ENCODE data around the gene THRB. TPM values are rescaled to one million over a fixed set of nuclear protein-coding genes. Genes with fewer than 3 reads are reported as not detected.

THRB gene
- total RNA-seq, 1 donor from 2014 or later, result not detected

DNA sequence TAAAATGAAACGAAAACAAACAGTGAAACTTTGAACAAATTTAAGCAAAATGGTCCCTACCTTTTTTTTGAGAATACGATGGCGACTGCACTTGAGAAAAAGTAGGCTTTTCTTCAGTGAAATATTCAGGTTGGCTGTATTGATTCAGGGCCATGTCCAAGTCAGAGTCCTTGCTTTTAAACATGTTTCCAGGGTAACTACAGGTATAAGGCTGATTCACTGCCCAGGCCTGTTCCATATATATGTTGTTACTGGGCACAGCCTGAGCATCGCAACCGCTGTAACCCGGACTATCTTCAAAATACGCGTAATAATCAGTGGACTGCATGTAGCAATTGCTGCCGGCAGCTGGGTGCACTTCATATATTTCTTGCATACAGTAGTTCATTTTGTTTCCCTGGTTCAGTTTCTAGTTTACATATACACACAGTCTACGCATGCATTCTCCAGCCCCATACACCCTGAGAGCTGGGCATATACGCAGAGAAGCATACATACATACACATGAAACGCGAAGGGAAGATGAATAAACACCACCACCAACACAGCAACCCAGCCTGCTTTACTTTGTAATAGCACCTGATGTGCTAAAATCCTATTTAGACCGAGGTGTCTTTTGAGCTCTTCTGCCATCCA lies 329.6 kb downstream of the THRB start:
- H3K4me1 Mint-ChIP-seq, result no peaks in the 10 kb centered on the region
- H3K4me3 Mint-ChIP-seq, result no peak overlapping the region

GRCh38 chr3:24162929-24163328 lies 331.7 kb downstream of the THRB start:
- Mint-ChIP-seq H3K4me3 (no peak overlapping the region), H3K27me3 (peaks cover 4% of the 10 kb centered on the region), H3K36me3 (ENCODE audit: low read depth) (no peaks in the 10 kb centered on the region)

More for the DNA sequence above, 329.6 kb downstream of the THRB start:
- H3K9me3 Mint-ChIP-seq, result no peaks in the 10 kb centered on the region
- H3K27ac Mint-ChIP-seq, result no peak overlapping the region
- peaks cover 2% of the 10 kb centered on the region for H3K27me3 Mint-ChIP-seq
- intact Hi-C loops (cut with micrococcal nuclease), result no loop called here
- DNase-seq, result peak; percentile 34
- no peaks in the 10 kb centered on the region for H3K36me3 Mint-ChIP-seq (ENCODE audit: low read depth)

GRCh38 chr3:24161841-24162240 lies 332.8 kb downstream of the THRB start:
- Mint-ChIP-seq H3K27ac (no peak overlapping the region), H3K36me3 (ENCODE audit: low read depth) (no peaks in the 10 kb centered on the region), H3K4me3 (no peak overlapping the region), H3K4me1 (peaks cover 2% of the 10 kb centered on the region), H3K9me3 (no peaks in the 10 kb centered on the region), H3K27me3 (peaks cover 4% of the 10 kb centered on the region)
- no peak for DNase-seq
- intact Hi-C loops (cut with micrococcal nuclease), result no loop called here

More at GRCh38 chr3:24162929-24163328, 331.7 kb downstream of the THRB start:
- DNase-seq, result no peak
- H3K27ac Mint-ChIP-seq, result no peak overlapping the region
- no peaks in the 10 kb centered on the region for H3K9me3 Mint-ChIP-seq
- peaks cover 2% of the 10 kb centered on the region for H3K4me1 Mint-ChIP-seq
- intact Hi-C loops (cut with micrococcal nuclease), result no loop called here

- DNase-seq, result peak; percentile 18
- H3K27me3 Mint-ChIP-seq, result peaks cover 4% of the 10 kb centered on the region
- no peaks in the 10 kb centered on the region for H3K36me3 Mint-ChIP-seq (ENCODE audit: low read depth)
- no peak overlapping the region for H3K27ac Mint-ChIP-seq
- intact Hi-C loops (cut with micrococcal nuclease), result no loop called here
- H3K9me3 Mint-ChIP-seq, result no peaks in the 10 kb centered on the region
- H3K4me3 Mint-ChIP-seq, result no peak overlapping the region
- H3K4me1 Mint-ChIP-seq, result peaks cover 2% of the 10 kb centered on the region
These were observed 334.1 kb downstream of the THRB start for GRCh38 chr3:24160424-24161095.

GRCh38 chr3:24158761-24159454 lies 335.7 kb downstream of the THRB start:
- peaks cover 9% of the 10 kb centered on the region for H3K4me1 Mint-ChIP-seq
- H3K27me3 Mint-ChIP-seq, result peaks cover 4% of the 10 kb centered on the region
- no peak overlapping the region for H3K27ac Mint-ChIP-seq
- intact Hi-C loops (cut with micrococcal nuclease), result no loop called here
- no peak for DNase-seq
- no peaks in the 10 kb centered on the region for H3K36me3 Mint-ChIP-seq (ENCODE audit: low read depth)
- H3K9me3 Mint-ChIP-seq, result no peaks in the 10 kb centered on the region
- no peak overlapping the region for H3K4me3 Mint-ChIP-seq

DNA sequence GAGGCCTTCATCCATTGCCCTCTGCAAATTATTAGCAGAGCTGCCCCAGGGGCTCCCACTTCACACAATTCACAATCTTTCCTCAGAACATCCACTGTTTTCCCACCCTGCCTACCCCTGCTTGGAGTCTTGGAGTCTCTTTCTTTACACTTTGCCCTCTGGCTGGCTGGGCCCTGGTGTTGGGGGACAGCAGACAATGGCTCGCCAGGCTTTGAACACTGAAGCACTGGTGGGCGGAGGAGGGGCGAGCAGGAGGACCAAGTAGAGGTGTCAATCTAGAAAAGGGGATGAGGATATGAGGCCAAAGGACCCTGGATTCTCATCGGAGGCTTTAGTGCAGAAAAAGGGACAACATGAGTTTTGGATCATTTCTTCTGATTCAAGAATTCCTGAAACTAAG lies 337.5 kb downstream of the THRB start:
- no peaks in the 10 kb centered on the region for H3K9me3 Mint-ChIP-seq
- peak; percentile 41 for DNase-seq
- H3K4me3 Mint-ChIP-seq, result no peak overlapping the region
- H3K27me3 Mint-ChIP-seq, result peaks cover 4% of the 10 kb centered on the region
- peaks cover 11% of the 10 kb centered on the region for H3K4me1 Mint-ChIP-seq
- H3K27ac Mint-ChIP-seq, result no peak overlapping the region
- H3K36me3 Mint-ChIP-seq (ENCODE audit: low read depth), result no peaks in the 10 kb centered on the region
- intact Hi-C loops (cut with micrococcal nuclease), result no loop called here

DNA sequence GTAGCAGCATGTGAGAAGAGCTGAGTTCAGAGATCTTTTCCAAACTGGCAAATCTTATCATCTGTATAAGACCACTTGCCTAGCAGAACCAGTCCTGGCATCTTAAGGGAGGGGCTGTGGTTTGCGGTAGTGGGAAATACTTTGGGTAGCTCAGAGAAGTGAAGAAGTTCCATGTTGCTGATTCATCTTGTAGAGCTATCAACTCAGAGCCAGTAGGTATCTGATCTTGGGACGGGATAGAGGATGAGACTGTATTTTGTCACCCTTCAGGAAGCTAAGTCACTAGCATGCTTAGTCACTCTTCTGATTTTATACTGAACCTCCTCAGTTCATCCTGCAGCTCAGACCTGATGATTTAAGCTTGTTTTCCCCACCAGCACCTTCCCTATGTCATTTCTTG lies 338.2 kb downstream of the THRB start:
- Mint-ChIP-seq H3K27me3 (peaks cover 4% of the 10 kb centered on the region), H3K9me3 (no peaks in the 10 kb centered on the region), H3K4me3 (no peak overlapping the region), H3K36me3 (ENCODE audit: low read depth) (no peaks in the 10 kb centered on the region), H3K4me1 (peaks cover 11% of the 10 kb centered on the region), H3K27ac (no peak overlapping the region)
- intact Hi-C loops (cut with micrococcal nuclease), result no loop called here
- DNase-seq, result peak; percentile 40

GRCh38 chr3:24155276-24155675 lies 339.4 kb downstream of the THRB start:
- Mint-ChIP-seq H3K9me3 (no peaks in the 10 kb centered on the region), H3K4me1 (peaks cover 11% of the 10 kb centered on the region), H3K36me3 (ENCODE audit: low read depth) (no peaks in the 10 kb centered on the region), H3K4me3 (no peak overlapping the region), H3K27me3 (peaks cover 8% of the 10 kb centered on the region), H3K27ac (no peak overlapping the region)
- no peak for DNase-seq
- intact Hi-C loops (cut with micrococcal nuclease), result no loop called here

- H3K4me3 Mint-ChIP-seq, result no peak overlapping the region
- intact Hi-C loops (cut with micrococcal nuclease), result no loop called here
- H3K27me3 Mint-ChIP-seq, result peaks cover 4% of the 10 kb centered on the region
- peak; percentile 47 for DNase-seq
- no peaks in the 10 kb centered on the region for H3K36me3 Mint-ChIP-seq (ENCODE audit: low read depth)
- H3K27ac Mint-ChIP-seq, result no peak overlapping the region
- H3K9me3 Mint-ChIP-seq, result no peaks in the 10 kb centered on the region
- H3K4me1 Mint-ChIP-seq, result peaks cover 11% of the 10 kb centered on the region
These were observed 339.9 kb downstream of the THRB start for GRCh38 chr3:24154781-24155180.

DNA sequence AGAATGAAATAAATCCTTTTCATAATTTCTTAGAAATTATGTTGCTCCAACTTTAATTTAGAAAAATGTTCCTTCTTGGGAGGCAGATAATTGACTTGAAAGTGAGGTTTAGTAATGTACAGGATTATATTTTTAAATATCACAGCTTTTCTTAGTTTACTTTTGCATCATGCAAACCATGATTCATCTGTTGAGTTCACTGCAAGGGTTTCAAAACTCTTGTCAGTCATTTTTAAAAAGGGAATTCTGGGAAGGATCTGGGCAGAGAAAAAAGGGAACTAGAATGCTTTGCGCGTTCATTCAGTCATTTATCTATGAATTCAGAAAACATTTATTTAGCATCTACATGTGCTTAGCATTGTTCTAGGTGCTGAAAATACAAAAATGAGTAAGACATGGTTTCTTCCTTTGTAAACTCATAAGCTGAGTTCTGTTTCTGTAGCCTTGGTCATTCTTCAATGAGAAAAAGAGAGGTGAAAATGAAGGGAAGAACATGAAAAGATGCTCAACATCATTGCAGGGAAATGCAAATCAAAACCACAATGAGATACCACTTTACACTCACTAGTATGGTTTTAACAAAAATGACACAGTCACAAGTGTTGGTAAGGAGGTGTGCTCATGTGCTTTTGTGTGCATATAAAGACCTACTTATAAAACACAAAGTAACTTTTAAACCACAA lies 340.5 kb downstream of the THRB start:
- H3K36me3 Mint-ChIP-seq (ENCODE audit: low read depth), result no peaks in the 10 kb centered on the region
- peaks cover 11% of the 10 kb centered on the region for H3K4me1 Mint-ChIP-seq
- peaks cover 4% of the 10 kb centered on the region for H3K27me3 Mint-ChIP-seq
- no peak for DNase-seq
- intact Hi-C loops (cut with micrococcal nuclease), result no loop called here
- H3K27ac Mint-ChIP-seq, result no peak overlapping the region
- H3K9me3 Mint-ChIP-seq, result no peaks in the 10 kb centered on the region
- H3K4me3 Mint-ChIP-seq, result no peak overlapping the region

- no peaks in the 10 kb centered on the region for H3K36me3 Mint-ChIP-seq (ENCODE audit: low read depth)
- H3K27me3 Mint-ChIP-seq, result peaks cover 4% of the 10 kb centered on the region
- no peaks in the 10 kb centered on the region for H3K9me3 Mint-ChIP-seq
- H3K4me3 Mint-ChIP-seq, result no peak overlapping the region
- no peak overlapping the region for H3K27ac Mint-ChIP-seq
- no peak for DNase-seq
- intact Hi-C loops (cut with micrococcal nuclease), result no loop called here
- peaks cover 9% of the 10 kb centered on the region for H3K4me1 Mint-ChIP-seq
These were observed 343.1 kb downstream of the THRB start for GRCh38 chr3:24151594-24151993.

GRCh38 chr3:24149032-24149431 lies 345.6 kb downstream of the THRB start:
- no peaks in the 10 kb centered on the region for H3K9me3 Mint-ChIP-seq
- intact Hi-C loops (cut with micrococcal nuclease), result no loop called here
- DNase-seq, result no peak
- peaks cover 4% of the 10 kb centered on the region for H3K27me3 Mint-ChIP-seq
- H3K4me1 Mint-ChIP-seq, result peaks cover 3% of the 10 kb centered on the region
- no peaks in the 10 kb centered on the region for H3K36me3 Mint-ChIP-seq (ENCODE audit: low read depth)
- no peak overlapping the region for H3K27ac Mint-ChIP-seq
- no peak overlapping the region for H3K4me3 Mint-ChIP-seq

DNA sequence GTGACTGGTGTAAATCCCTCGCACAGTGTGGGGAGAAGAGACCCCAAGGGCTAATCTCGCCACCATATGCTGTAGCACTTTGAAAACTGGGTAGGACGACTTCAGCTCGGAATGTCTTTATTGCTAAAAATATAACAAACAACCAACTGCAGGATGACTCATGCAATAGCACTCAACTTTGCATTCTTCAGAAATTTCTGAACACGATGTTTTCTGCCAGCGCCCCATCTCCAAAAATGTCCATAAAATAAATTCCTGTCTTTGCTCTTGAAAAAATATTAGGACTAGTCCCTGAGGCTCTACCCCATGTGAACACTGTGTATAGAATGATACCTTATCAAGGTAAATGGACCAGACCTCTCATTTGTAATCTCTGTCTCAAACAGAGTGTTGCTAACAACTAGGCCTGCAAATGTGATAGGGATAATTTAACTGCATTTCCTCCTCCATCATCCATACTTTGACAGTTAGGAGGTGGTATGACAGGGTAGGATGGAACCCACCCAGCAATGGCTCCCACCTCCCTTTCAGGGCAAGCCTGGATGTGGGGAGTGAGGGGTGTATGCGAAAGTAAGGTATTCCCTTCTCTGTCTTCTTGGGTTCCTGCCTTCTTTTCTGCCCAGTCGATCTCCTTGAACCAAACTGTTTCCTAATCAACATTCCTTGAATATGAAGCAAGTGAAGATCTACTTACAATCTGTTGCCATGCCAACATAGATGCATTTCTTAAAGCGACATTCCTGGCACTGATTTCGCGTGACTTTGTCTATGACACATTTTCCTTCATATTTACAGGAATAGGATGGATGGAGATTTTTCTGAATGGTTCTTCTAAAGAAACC lies 348.4 kb downstream of the THRB start:
- Mint-ChIP-seq H3K27me3 (peaks cover 4% of the 10 kb centered on the region), H3K36me3 (ENCODE audit: low read depth) (no peaks in the 10 kb centered on the region), H3K4me3 (no peak overlapping the region), H3K4me1 (no peaks in the 10 kb centered on the region), H3K27ac (no peak overlapping the region), H3K9me3 (no peaks in the 10 kb centered on the region)
- intact Hi-C loops (cut with micrococcal nuclease), result no loop called here
- DNase-seq, result no peak

All from activated CD4-positive, alpha-beta T cell treated with anti-CD3 and anti-CD28 coated beads, Interleukin-2, amount 10 ng/mL, durations not matched to agents 24 days and 14 days (primary cell).